ENCODE measurements around the gene FAM111B.
"Not testable (repeated sequence)": the region's sequence is repeated elsewhere in the genome, so short reads cannot be mapped to it uniquely, and the experiment has no call there.

The FAM111B gene

GRCh38 chr11:59107721-59108120, 684 bp downstream of the FAM111B start:
- DNase-seq, result peak; percentile 1

- no peak for DNase-seq
Measured at GRCh38 chr11:59112494-59112893, 5.5 kb downstream of the FAM111B start.

- no peak for DNase-seq
Measured at GRCh38 chr11:59114344-59114743, 7.3 kb downstream of the FAM111B start.

- DNase-seq, result no peak
Measured at GRCh38 chr11:59115553-59115952, 8.5 kb downstream of the FAM111B start.

- DNase-seq, result no peak
Measured at GRCh38 chr11:59117774-59118173, 10.7 kb downstream of the FAM111B start.

GRCh38 chr11:59119826-59120225, 12.8 kb downstream of the FAM111B start:
- no peak for DNase-seq

- peak; percentile 38 for DNase-seq
Measured at GRCh38 chr11:59135648-59136461, 28.8 kb downstream of the FAM111B start.

GRCh38 chr11:59136551-59136950, 29.5 kb downstream of the FAM111B start:
- DNase-seq, result not testable (repeated sequence)

GRCh38 chr11:59137190-59137589, 30.2 kb downstream of the FAM111B start:
- DNase-seq, result no peak

- DNase-seq, result no peak
Measured at GRCh38 chr11:59138643-59139042, 31.6 kb downstream of the FAM111B start.

GRCh38 chr11:59141191-59141590, 34.2 kb downstream of the FAM111B start:
- no peak for DNase-seq

GRCh38 chr11:59141673-59142460, 34.8 kb downstream of the FAM111B start:
- no peak for DNase-seq

- DNase-seq, result peak; percentile 20
Measured at GRCh38 chr11:59142530-59143507, 35.8 kb downstream of the FAM111B start, which contains the start of gene FAM111A. Gene FAM111A, plus strand, starts transcription at chr11:59142856. Its CDS starts 6,017 bp downstream, at chr11:59148873.

- DNase-seq, result no peak
Measured at GRCh38 chr11:59144096-59144495, 37.1 kb downstream of the FAM111B start.

GRCh38 chr11:59144579-59145345, 37.7 kb downstream of the FAM111B start:
- DNase-seq, result peak; percentile 21

GRCh38 chr11:59145534-59145933, 38.5 kb downstream of the FAM111B start:
- DNase-seq, result no peak

- no peak for DNase-seq
Measured at GRCh38 chr11:59151761-59152160, 44.7 kb downstream of the FAM111B start.

GRCh38 chr11:59152312-59152951, 45.4 kb downstream of the FAM111B start:
- no peak for DNase-seq

- DNase-seq, result no peak
Measured at GRCh38 chr11:59154610-59155009, 47.6 kb downstream of the FAM111B start.

- no peak for DNase-seq
Measured at GRCh38 chr11:59157433-59157832, 50.4 kb downstream of the FAM111B start.
